Endothelial cell of umbilical vein (primary cell): ENCODE results near the gene PRDM16. TPM values are rescaled to one million over a fixed set of nuclear protein-coding genes. Genes with fewer than 3 reads are reported as not detected.

Experiments used
- BruUV-seq: library from RNA; stranded (reverse); fragments of 400-500 nt; replicated peaks from 2 replicates; lab custom pipeline; 2021; lab: Mats Ljungman, UMichigan
- CTCF ChIA-PET: fragments of 300-600, 350-600 bp; sonication (Branson Sonifier 250); formaldehyde crosslinking; loops from one replicate; lab custom pipeline; 2021; ENCODE audit warnings: antibody characterized with exemption, inconsistent platforms; lab: Charles Lee
- POLR2A ChIA-PET: fragments of 300-600, 350-600 bp; sonication (Branson Sonifier 250); formaldehyde crosslinking; loops from one replicate; lab custom pipeline; 2021; ENCODE audit warnings: antibody characterized with exemption, inconsistent platforms; lab: Charles Lee
- DNase-seq: peaks from one replicate; pipeline ENCODE4 v3.0.0-alpha.2; 2011; ENCODE audit warnings: low read depth, low spot score
- FAIRE-seq: peaks from 2 replicates; lab custom pipeline; 2011; peaks lifted over from hg19 to GRCh38; lab: Jason Lieb, UNC
- H2AFZ ChIP-seq: 2 replicates; pipeline ENCODE4 v1.6.0; 2012; ENCODE audit warnings: low read depth, low read length, control low read depth, inconsistent platforms
- H3K27ac ChIP-seq: 2 replicates; pipeline ENCODE4 v1.5.1; 2011; ENCODE audit warnings: low read depth, mild to moderate bottlenecking, control low read depth, low read length, moderate library complexity; ENCODE audit not compliant: insufficient read depth
- H3K27me3 ChIP-seq, 2 experiments: 2 replicates each; pipeline versions ENCODE4 v1.6.0 to v1.6.1; 2011; ENCODE audit warnings: low read length in 2 of 2, mixed read lengths in 1 of 2; ENCODE audit not compliant: control insufficient read depth in 2 of 2, insufficient read depth in 2 of 2
- H3K36me3 ChIP-seq, 2 experiments: 2 replicates in 1 of 2; 3 replicates in 1 of 2; pipeline ENCODE4 v1.5.1; 2011; ENCODE audit warnings: low read length in 2 of 2, mild to moderate bottlenecking in 1 of 2, moderate library complexity in 1 of 2; ENCODE audit not compliant: control insufficient read depth in 2 of 2, insufficient read depth in 2 of 2; ENCODE audit errors: extremely low read depth in 1 of 2
- H3K4me1 ChIP-seq: 3 replicates; pipeline ENCODE4 v1.5.1; 2011; ENCODE audit warnings: mild to moderate bottlenecking, low read length; ENCODE audit not compliant: control insufficient read depth, insufficient read depth; ENCODE audit errors: extremely low read depth
- H3K4me2 ChIP-seq: 2 replicates; pipeline ENCODE4 v1.6.1; 2011; ENCODE audit warnings: low read length, control low read depth, mixed read lengths; ENCODE audit not compliant: insufficient read depth
- H3K4me3 ChIP-seq, 3 experiments: fragments of 200-600 bp in 1 of 3; sonication (generic), shearing (Covaris generic) in 1 of 3; replicated peaks in 1 of 3; 2 replicates each; pipeline ENCODE4 v1.5.1; 2011 to 2016; ENCODE audit warnings: control low read depth in 3 of 3, low read length in 3 of 3, mild to moderate bottlenecking in 2 of 3, inconsistent platforms in 1 of 3, low read depth in 1 of 3, moderate library complexity in 1 of 3; ENCODE audit not compliant: insufficient read depth in 1 of 3
- H3K79me2 ChIP-seq: 2 replicates; pipeline ENCODE4 v1.6.0; 2012; ENCODE audit warnings: low read length, inconsistent platforms; ENCODE audit not compliant: control insufficient read depth, insufficient read depth
- H3K9ac ChIP-seq: replicated peaks from 2 replicates; pipeline ENCODE3; 2011; ENCODE audit warnings: low read length, control low read depth; ENCODE audit not compliant: insufficient read depth; ENCODE audit errors: extremely low read depth
- H3K9me1 ChIP-seq: replicated peaks from 3 replicates; pipeline ENCODE4 v1.6.0; 2011; ENCODE audit warnings: mild to moderate bottlenecking, low read length; ENCODE audit not compliant: control insufficient read depth, insufficient read depth; ENCODE audit errors: extremely low read depth
- H3K9me3 ChIP-seq: replicated peaks from 2 replicates; pipeline ENCODE4 v1.5.1; 2012; ENCODE audit warnings: low read length, inconsistent platforms; ENCODE audit not compliant: control insufficient read depth, insufficient read depth
- H4K20me1 ChIP-seq: replicated peaks from 2 replicates; pipeline ENCODE3; 2011; ENCODE audit warnings: mild to moderate bottlenecking, low read length; ENCODE audit not compliant: control insufficient read depth, insufficient read depth; ENCODE audit errors: extremely low read depth
- JUN ChIP-seq: IDR thresholded peaks from 2 replicates; pipeline ENCODE4 v1.6.1; 2011; ENCODE audit warnings: borderline replicate concordance, low read depth; ENCODE audit not compliant: insufficient read length, insufficient read depth
- MYC ChIP-seq: IDR thresholded peaks from one replicate; pipeline ENCODE4 v1.6.1; 2011; ENCODE audit warnings: mild to moderate bottlenecking, low read depth, low read length
- dilution Hi-C: fragments of 300-500 bp; cut with MboI; formaldehyde crosslinking; loops from one replicate; pipeline ENCODE4 v1.15.0; 2019; ENCODE audit warnings: low sequenced_read_pairs; ENCODE audit not compliant: extremely low pct_ligation_motif_present
- intact Hi-C: fragments of 100-400 bp; cut with micrococcal nuclease; formaldehyde crosslinking; loops from one replicate; pipeline ENCODE4 v1.10.0; 2022
- polyA plus RNA-seq, 4 experiments: library from polyadenylated mRNA; depleted of rRNA in 3 of 4; stranded (reverse) in 3 of 4; unstranded in 1 of 4; fragments of >200 nt; gene quantifications; 2 replicates each; pipeline versions ENCODE4 v1.2.1 to v1.2.3, GENCODE V29; 2011 to 2012; ENCODE audit warnings: missing spikeins in 1 of 4
- total RNA-seq: library from RNA; stranded (reverse); gene quantifications from 2 replicates; pipeline ENCODE4 v1.2.3, GENCODE V29; 2021
- TF ChIP-seq, protein P1 (sequence below), 2 donors: IDR thresholded peaks; 1 replicate in 1 of 2; 2 replicates in 1 of 2; pipeline ENCODE4 v1.5.1; 2011; ENCODE audit warnings: low read length in 2 of 2, mild to moderate bottlenecking in 2 of 2, moderate library complexity in 2 of 2, control low read depth in 1 of 2, inconsistent platforms in 1 of 2, low read depth in 1 of 2; ENCODE audit not compliant: insufficient read depth in 1 of 2; ENCODE audit errors: extremely low read depth in 1 of 2

PRDM16 gene
- total and polyA plus RNA-seq, 2 donors (not counting 3 experiments of a cell fraction or from before 2014, with no cell fraction given): not detected

GRCh38 chr1:3438661-3439180 lies 369.7 kb downstream of the PRDM16 start:
- Histone ChIP-seq H3K27me3 (peaks cover 2% of the 10 kb centered on the region in 2 experiments), H4K20me1 (no peaks in the 10 kb centered on the region), H3K27ac (no peak overlapping the region), H3K9me1 (no peaks in the 10 kb centered on the region), H3K36me3 (no peaks in the 10 kb centered on the region), H3K4me3 (no peak overlapping the region), H2AFZ (no peak overlapping the region), H3K9me3 (no peaks in the 10 kb centered on the region), H3K4me1 (no peaks in the 10 kb centered on the region), H3K9ac (no peak overlapping the region), H3K4me2 (no peak overlapping the region), H3K79me2 (no peaks in the 10 kb centered on the region)
- FAIRE-seq (no peak), DNase-seq (no peak)
- TF ChIP-seq MYC: no peak
- TF ChIP-seq, protein P1, sequence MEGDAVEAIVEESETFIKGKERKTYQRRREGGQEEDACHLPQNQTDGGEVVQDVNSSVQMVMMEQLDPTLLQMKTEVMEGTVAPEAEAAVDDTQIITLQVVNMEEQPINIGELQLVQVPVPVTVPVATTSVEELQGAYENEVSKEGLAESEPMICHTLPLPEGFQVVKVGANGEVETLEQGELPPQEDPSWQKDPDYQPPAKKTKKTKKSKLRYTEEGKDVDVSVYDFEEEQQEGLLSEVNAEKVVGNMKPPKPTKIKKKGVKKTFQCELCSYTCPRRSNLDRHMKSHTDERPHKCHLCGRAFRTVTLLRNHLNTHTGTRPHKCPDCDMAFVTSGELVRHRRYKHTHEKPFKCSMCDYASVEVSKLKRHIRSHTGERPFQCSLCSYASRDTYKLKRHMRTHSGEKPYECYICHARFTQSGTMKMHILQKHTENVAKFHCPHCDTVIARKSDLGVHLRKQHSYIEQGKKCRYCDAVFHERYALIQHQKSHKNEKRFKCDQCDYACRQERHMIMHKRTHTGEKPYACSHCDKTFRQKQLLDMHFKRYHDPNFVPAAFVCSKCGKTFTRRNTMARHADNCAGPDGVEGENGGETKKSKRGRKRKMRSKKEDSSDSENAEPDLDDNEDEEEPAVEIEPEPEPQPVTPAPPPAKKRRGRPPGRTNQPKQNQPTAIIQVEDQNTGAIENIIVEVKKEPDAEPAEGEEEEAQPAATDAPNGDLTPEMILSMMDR (IDR thresholded peaks at IDR 0.05; ENCODE audit: extremely low read depth in 1 of 2, insufficient read depth in 1 of 2, low read depth in 1 of 2, low read length in 2 of 2): no peak
- TF ChIP-seq JUN: no peak
- dilution Hi-C loops (no loop called here), intact Hi-C loops (no loop called here)
- ChIA-PET CTCF (interaction anchor here (1.1 kb wide), 1 partner anchor 14 kb away, joined by 4 read pairs; no protein-coding TSS in a partner anchor), POLR2A (no interaction called here)
- no TSS peak for BruUV-seq
